Loucy (cell line): Measurements from ENCODE around the gene TMEM135.
A peak's percentile ranks its signal among the peaks of the same experiment; 100 is the strongest.

Experiments used
- H2AFZ ChIP-seq: fragments of 200-600 bp; sonication (generic); 2 replicates; pipeline ENCODE4 v1.6.0; 2016; ENCODE audit warnings: antibody characterized with exemption, mild to moderate bottlenecking, low read length, moderate library complexity
- H3F3A ChIP-seq: fragments of 200-600 bp; 2 replicates; pipeline ENCODE4 v1.6.0; 2016; ENCODE audit warnings: antibody characterized with exemption, low read depth, mild to moderate bottlenecking
- H3K27me3 ChIP-seq: fragments of 200-600 bp; sonication (generic); 2 replicates; pipeline ENCODE4 v1.6.1; 2014; ENCODE audit warnings: low read length, mild to moderate bottlenecking; ENCODE audit not compliant: insufficient read depth, poor library complexity, severe bottlenecking
- H3K36me3 ChIP-seq: fragments of 200-600 bp; sonication (generic); 2 replicates; pipeline ENCODE4 v1.6.1; 2016; ENCODE audit warnings: low read length; ENCODE audit not compliant: insufficient read depth
- H3K4me1 ChIP-seq: fragments of 200-600 bp; sonication (generic); 2 replicates; pipeline ENCODE4 v1.5.1; 2014; ENCODE audit warnings: low read length, mild to moderate bottlenecking; ENCODE audit not compliant: insufficient read depth, poor library complexity, severe bottlenecking
- H3K4me2 ChIP-seq: fragments of 200-600 bp; sonication (generic); 2 replicates; pipeline ENCODE4 v1.6.0; 2014; ENCODE audit warnings: antibody characterized with exemption, low read length, low read depth, mild to moderate bottlenecking; ENCODE audit not compliant: poor library complexity, severe bottlenecking
- H3K4me3 ChIP-seq: fragments of 200-600 bp; sonication (generic); 2 replicates; pipeline ENCODE4 v1.5.1; 2014; ENCODE audit warnings: low read length, mild to moderate bottlenecking, mixed read lengths; ENCODE audit not compliant: poor library complexity, severe bottlenecking
- H3K79me2 ChIP-seq: fragments of 200-600 bp; sonication (generic); 2 replicates; pipeline ENCODE4 v1.6.1; 2014; ENCODE audit warnings: low read length; ENCODE audit not compliant: insufficient read depth
- H3K9ac ChIP-seq: fragments of 200-600 bp; sonication (generic); 2 replicates; pipeline ENCODE4 v1.6.0; 2014; ENCODE audit warnings: mild to moderate bottlenecking, low read depth, low read length, moderate library complexity; ENCODE audit not compliant: poor library complexity, severe bottlenecking
- H3K9me2 ChIP-seq: fragments of 200-600 bp; sonication (generic); replicated peaks from 2 replicates; pipeline ENCODE4 v1.6.1; 2016; ENCODE audit warnings: low read depth, low read length, mixed read lengths
- H3K9me3 ChIP-seq: fragments of 200-600 bp; sonication (generic); 2 replicates; pipeline ENCODE4 v1.6.1; 2014; ENCODE audit warnings: mild to moderate bottlenecking, antibody characterized with exemption, low read length, low read depth; ENCODE audit not compliant: insufficient read depth
- H4K20me1 ChIP-seq: fragments of 200-600 bp; sonication (generic); 2 replicates; pipeline ENCODE4 v1.6.0; 2014; ENCODE audit warnings: antibody characterized with exemption, low read length, mild to moderate bottlenecking; ENCODE audit not compliant: insufficient read depth, poor library complexity, severe bottlenecking
- CTCF ChIP-seq: fragments of 200-600 bp; sonication (generic); conservative IDR thresholded peaks from 2 replicates; pipeline ENCODE4 v1.5.1; 2014; ENCODE audit warnings: mild to moderate bottlenecking, antibody characterized with exemption, low read length
- EZH2phosphoT487 ChIP-seq: fragments of 200-600 bp; IDR thresholded peaks from 2 replicates; pipeline ENCODE4 v1.6.1; 2018; ENCODE audit warnings: antibody characterized with exemption, mild to moderate bottlenecking, moderate library complexity, borderline replicate concordance

The TMEM135 gene

GRCh38 chr11:87347854-87348253 is 310.1 kb downstream of the TMEM135 start:
- Histone ChIP-seq H3K9me3 (no peaks in the 10 kb centered on the region), H3K4me1 (peaks cover 4% of the 10 kb centered on the region)
- TF ChIP-seq EZH2phosphoT487: no peak
- no peak for TF ChIP-seq CTCF

DNA sequence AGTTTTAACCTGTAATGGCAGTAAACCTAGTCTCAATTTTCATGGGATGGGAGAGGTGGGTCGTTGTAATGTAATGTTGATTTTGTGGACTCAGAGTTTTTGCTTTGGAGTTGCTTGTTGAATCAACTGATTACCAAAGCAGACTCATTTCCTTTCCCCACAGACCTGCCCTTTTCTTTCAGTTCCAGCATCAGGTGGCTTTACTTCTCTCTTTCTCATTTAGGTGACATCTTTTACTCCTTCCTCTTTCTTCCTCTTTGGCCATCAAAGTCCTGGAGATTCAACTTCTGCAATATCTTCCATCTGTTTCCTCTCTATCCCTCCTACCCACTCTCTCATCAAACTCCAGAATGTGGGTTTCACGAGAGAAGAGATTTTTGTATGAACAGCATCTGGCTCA is 313.9 kb downstream of the TMEM135 start:
- no peaks in the 10 kb centered on the region for H3F3A ChIP-seq
- no peaks in the 10 kb centered on the region for H3K36me3 ChIP-seq
- H3K9me2 ChIP-seq: no peaks in the 10 kb centered on the region
- H3K9me3 ChIP-seq: no peaks in the 10 kb centered on the region
- H3K4me3 ChIP-seq: no peak overlapping the region
- H3K79me2 ChIP-seq: no peaks in the 10 kb centered on the region
- no peaks in the 10 kb centered on the region for H3K27me3 ChIP-seq
- H3K4me2 ChIP-seq: no peak overlapping the region
- H3K9ac ChIP-seq: no peak overlapping the region
- H2AFZ ChIP-seq: no peak overlapping the region
- H3K4me1 ChIP-seq: peaks cover 16% of the 10 kb centered on the region
- H4K20me1 ChIP-seq: no peaks in the 10 kb centered on the region
- TF ChIP-seq CTCF (no peak), EZH2phosphoT487 (no peak)

More at GRCh38 chr11:87347854-87348253, 310.1 kb downstream of the TMEM135 start:
- H3K79me2 ChIP-seq: no peaks in the 10 kb centered on the region
- H3K9ac ChIP-seq: no peak overlapping the region
- H3K36me3 ChIP-seq: no peaks in the 10 kb centered on the region
- H3K4me2 ChIP-seq: no peak overlapping the region
- no peaks in the 10 kb centered on the region for H4K20me1 ChIP-seq
- H3K4me3 ChIP-seq: no peak overlapping the region
- no peaks in the 10 kb centered on the region for H3K9me2 ChIP-seq
- no peaks in the 10 kb centered on the region for H3K27me3 ChIP-seq
- H3F3A ChIP-seq: no peaks in the 10 kb centered on the region
- H2AFZ ChIP-seq: no peak overlapping the region

DNA sequence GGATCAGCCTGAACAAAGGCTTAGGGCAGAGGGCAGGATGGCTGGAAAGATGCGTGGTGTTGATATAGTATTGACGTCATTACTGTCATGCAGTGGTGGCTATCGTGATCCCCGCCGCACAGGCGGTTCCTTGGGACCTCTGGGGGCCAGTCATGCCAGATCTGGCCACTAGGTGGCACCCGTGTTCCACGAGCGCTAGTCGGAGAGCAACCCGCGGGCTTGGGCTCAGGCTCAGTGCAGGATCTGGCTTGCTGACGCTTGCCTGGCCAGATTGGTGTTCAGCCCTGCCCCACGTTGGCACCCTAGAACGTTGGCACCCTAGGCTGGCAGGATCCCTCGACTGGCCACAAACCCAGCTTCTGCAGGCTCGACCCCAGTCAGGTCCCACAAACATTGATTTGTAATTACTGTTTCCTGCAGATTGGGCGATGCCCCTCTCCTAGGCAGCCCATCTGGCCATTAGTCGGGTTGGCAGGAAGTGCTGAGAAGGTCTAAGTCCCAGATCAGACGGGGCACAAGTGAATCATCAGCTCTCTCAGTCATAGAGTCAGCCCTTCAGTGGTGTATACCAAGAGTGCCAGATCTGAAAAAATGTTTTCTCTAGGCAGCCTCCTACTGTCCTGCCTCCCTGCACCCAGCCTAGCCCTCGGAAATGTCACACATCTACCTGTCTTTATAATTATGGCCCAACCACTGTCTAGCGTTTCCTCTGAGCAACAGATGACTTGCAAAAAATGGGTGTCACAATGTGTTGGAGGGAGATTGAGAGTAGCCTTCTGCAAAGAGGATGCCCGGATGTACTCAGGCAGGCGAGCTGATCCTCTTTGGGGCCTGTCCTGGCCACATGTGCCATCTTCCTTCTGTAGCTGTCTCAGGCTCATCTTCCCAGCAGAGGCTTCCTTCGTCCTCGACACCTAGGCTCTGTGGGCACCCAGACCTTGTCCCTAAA is 315.3 kb downstream of the TMEM135 start:
- TF ChIP-seq EZH2phosphoT487 (no peak), CTCF (peak; percentile 99)
- no peaks in the 10 kb centered on the region for H3K27me3 ChIP-seq
- H3K9me2 ChIP-seq: no peaks in the 10 kb centered on the region
- no peaks in the 10 kb centered on the region for H3K36me3 ChIP-seq
- H3K9me3 ChIP-seq: no peaks in the 10 kb centered on the region
- peak overlapping the region; percentile 40 for H3K4me2 ChIP-seq
- no peaks in the 10 kb centered on the region for H3K79me2 ChIP-seq
- H2AFZ ChIP-seq: peak overlapping the region; percentile 8; the same call in 1 of the 2 replicates
- peak overlapping the region; percentile 48 for H3K4me3 ChIP-seq
- H4K20me1 ChIP-seq: no peaks in the 10 kb centered on the region
- H3K9ac ChIP-seq: no peak overlapping the region
- H3F3A ChIP-seq: no peaks in the 10 kb centered on the region
- peaks cover 16% of the 10 kb centered on the region for H3K4me1 ChIP-seq
